ENCODE results near the gene PDGFRB.

Gene PDGFRB

DNA sequence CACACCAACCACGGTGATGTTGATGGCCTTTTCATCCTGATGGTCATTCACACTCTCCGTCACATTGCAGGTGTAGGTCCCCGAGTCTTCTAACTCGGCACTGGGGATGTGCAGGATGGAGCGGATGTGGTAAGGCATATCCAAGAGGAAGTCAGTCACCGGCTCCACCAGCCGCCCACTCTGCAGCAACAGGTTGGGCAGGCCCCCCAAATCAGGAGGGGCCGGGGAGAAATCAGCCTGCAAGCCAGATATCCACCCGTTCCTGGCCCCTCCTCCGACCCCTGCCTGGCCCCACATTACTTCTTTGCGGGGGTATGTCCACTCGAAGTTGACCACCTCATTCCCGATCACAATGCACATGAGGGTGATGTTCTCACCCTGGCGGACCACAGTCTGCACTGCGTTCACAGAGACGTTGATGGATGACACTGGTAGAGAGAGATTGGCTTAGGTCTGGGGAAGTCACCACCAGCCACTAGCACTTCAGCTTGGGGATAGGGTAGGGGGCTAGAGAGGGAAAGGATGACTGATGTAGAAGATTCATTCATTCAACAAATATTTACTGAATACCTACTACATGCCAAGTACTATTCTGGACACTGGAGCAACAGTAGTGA lies 22.0 kb downstream of the PDGFRB start:
- H3K27me3 ChIP-seq (ENCODE audit: low read depth, low read length), result no peaks in the 10 kb centered on the region
- no peaks in the 10 kb centered on the region for H3K4me1 ChIP-seq (ENCODE audit: low read length)
- TF ChIP-seq, protein P1, sequence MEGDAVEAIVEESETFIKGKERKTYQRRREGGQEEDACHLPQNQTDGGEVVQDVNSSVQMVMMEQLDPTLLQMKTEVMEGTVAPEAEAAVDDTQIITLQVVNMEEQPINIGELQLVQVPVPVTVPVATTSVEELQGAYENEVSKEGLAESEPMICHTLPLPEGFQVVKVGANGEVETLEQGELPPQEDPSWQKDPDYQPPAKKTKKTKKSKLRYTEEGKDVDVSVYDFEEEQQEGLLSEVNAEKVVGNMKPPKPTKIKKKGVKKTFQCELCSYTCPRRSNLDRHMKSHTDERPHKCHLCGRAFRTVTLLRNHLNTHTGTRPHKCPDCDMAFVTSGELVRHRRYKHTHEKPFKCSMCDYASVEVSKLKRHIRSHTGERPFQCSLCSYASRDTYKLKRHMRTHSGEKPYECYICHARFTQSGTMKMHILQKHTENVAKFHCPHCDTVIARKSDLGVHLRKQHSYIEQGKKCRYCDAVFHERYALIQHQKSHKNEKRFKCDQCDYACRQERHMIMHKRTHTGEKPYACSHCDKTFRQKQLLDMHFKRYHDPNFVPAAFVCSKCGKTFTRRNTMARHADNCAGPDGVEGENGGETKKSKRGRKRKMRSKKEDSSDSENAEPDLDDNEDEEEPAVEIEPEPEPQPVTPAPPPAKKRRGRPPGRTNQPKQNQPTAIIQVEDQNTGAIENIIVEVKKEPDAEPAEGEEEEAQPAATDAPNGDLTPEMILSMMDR (IDR thresholded peaks at IDR 0.05; ENCODE audit: low read depth, low read length), result no peak
- TF ChIP-seq EZH2phosphoT487 (IDR thresholded peaks at IDR 0.05; ENCODE audit: low read depth), result no peak
- no peak overlapping the region for H2AFZ ChIP-seq (ENCODE audit: low read depth, low read length)
- H3K79me2 ChIP-seq (ENCODE audit: low read length), result no peaks in the 10 kb centered on the region
- H3K9me3 ChIP-seq (ENCODE audit: insufficient read depth, low read length), result no peaks in the 10 kb centered on the region
- no peaks in the 10 kb centered on the region for H3K36me3 ChIP-seq (replicated peaks; ENCODE audit: low read depth, low read length)
- no peaks in the 10 kb centered on the region for H4K20me1 ChIP-seq (ENCODE audit: insufficient read depth, low read length)
- H3K27ac ChIP-seq (ENCODE audit: low read length), result no peak overlapping the region
- no peak overlapping the region for H3K4me2 ChIP-seq (ENCODE audit: low read length)
- no peak overlapping the region for H3K9ac ChIP-seq (ENCODE audit: low read length)
- no peak overlapping the region for H3K4me3 ChIP-seq (ENCODE audit: low read length)

DNA sequence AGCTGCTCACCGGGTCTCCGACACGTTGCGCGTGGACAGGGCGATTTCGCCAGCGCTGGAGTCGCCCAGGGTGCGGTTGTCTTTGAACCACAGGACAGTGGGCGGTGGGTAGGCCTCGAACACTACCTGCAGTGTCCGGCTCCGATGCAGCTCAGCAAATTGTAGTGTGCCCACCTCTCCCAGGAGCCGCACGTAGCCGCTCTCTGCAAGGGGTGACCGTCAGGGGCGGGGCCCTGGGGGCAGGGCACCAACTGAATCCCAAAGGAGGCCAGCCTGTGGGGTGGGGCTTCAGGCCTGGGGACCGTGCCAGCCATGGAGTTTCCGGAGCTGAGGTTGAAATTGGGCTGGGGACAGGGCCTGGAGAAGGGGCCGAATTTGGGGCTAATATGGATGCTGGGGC lies 22.9 kb downstream of the PDGFRB start:
- H3K27me3 ChIP-seq (ENCODE audit: low read depth, low read length), result no peaks in the 10 kb centered on the region
- H3K4me3 ChIP-seq (ENCODE audit: low read length), result no peak overlapping the region
- H3K79me2 ChIP-seq (ENCODE audit: low read length), result no peaks in the 10 kb centered on the region
- H3K36me3 ChIP-seq (replicated peaks; ENCODE audit: low read depth, low read length), result no peaks in the 10 kb centered on the region
- TF ChIP-seq, protein P1 (IDR thresholded peaks at IDR 0.05; ENCODE audit: low read depth, low read length), result no peak
- no peak for TF ChIP-seq EZH2phosphoT487 (IDR thresholded peaks at IDR 0.05; ENCODE audit: low read depth)
- no peak overlapping the region for H3K27ac ChIP-seq (ENCODE audit: low read length)
- no peak overlapping the region for H3K9ac ChIP-seq (ENCODE audit: low read length)
- no peaks in the 10 kb centered on the region for H4K20me1 ChIP-seq (ENCODE audit: insufficient read depth, low read length)
- no peaks in the 10 kb centered on the region for H3K4me1 ChIP-seq (ENCODE audit: low read length)
- H3K4me2 ChIP-seq (ENCODE audit: low read length), result no peak overlapping the region
- no peak overlapping the region for H2AFZ ChIP-seq (ENCODE audit: low read depth, low read length)
- no peaks in the 10 kb centered on the region for H3K9me3 ChIP-seq (ENCODE audit: insufficient read depth, low read length)

DNA sequence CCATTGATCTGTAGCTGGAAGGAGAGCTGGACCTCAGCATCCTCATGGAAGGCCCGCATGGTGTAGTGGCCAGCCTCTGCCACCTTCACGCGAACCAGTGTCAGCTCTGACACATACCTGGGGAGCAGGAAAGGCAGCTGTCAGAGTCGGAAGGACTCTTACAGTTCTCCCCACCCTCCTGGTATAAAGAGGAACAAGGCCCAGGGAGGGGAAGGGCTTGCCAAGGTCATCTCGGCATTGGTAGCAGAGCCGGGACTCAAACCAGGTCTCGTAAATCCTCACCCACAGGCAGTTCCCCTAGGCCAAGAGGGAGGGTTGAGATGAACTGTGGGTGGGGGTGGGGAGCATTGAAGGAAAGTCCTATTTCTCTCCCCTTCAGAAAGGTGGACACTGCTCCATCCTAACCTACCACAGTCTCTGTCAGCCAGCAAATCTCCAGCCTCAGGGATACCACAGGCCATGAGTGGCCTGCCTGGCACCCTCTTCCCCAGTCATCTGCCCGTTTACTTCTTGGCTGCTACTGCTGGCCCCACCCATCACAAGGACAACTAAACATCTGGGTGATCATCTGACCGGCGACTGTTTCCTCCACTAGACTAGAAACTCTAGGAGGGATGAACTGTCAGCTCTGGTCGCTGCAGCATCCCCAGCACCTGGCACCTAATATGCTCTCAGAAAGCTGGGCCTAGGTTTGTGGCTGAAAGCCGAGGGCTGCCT lies 23.5 kb downstream of the PDGFRB start:
- Histone ChIP-seq H2AFZ (ENCODE audit: low read depth, low read length) (no peak overlapping the region), H3K36me3 (replicated peaks; ENCODE audit: low read depth, low read length) (no peaks in the 10 kb centered on the region), H3K4me3 (ENCODE audit: low read length) (no peak overlapping the region), H3K4me2 (ENCODE audit: low read length) (no peak overlapping the region), H3K9ac (ENCODE audit: low read length) (no peak overlapping the region), H3K79me2 (ENCODE audit: low read length) (no peaks in the 10 kb centered on the region), H3K4me1 (ENCODE audit: low read length) (no peaks in the 10 kb centered on the region), H3K27ac (ENCODE audit: low read length) (no peak overlapping the region), H4K20me1 (ENCODE audit: insufficient read depth, low read length) (no peaks in the 10 kb centered on the region), H3K27me3 (ENCODE audit: low read depth, low read length) (no peaks in the 10 kb centered on the region), H3K9me3 (ENCODE audit: insufficient read depth, low read length) (no peaks in the 10 kb centered on the region)
- TF ChIP-seq EZH2phosphoT487 (IDR thresholded peaks at IDR 0.05; ENCODE audit: low read depth), result no peak

DNA sequence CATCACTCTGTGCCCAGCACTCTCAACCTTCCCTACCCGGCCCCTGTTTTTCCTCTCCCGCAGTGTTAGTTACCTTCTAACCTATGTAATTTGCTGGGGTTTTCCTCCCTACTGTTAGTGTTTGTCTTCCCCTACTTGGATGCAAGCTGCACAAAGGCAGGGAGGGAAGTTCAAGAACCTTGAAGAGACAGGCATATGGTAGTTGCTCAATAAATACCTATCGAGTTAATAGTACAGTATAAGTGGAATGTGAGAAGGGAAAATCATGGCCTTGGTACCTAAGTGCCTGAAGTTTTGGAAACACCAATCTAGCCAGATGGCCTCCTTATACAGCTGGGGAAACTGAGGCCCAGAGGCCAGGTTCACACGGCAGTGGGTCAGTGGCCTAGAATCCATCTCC lies 24.2 kb downstream of the PDGFRB start:
- Histone ChIP-seq H3K79me2 (ENCODE audit: low read length) (no peaks in the 10 kb centered on the region), H3K4me3 (ENCODE audit: low read length) (no peak overlapping the region), H3K27me3 (ENCODE audit: low read depth, low read length) (no peaks in the 10 kb centered on the region), H3K4me1 (ENCODE audit: low read length) (no peaks in the 10 kb centered on the region), H3K9ac (ENCODE audit: low read length) (no peak overlapping the region), H3K27ac (ENCODE audit: low read length) (no peak overlapping the region), H3K4me2 (ENCODE audit: low read length) (no peak overlapping the region), H2AFZ (ENCODE audit: low read depth, low read length) (no peak overlapping the region), H4K20me1 (ENCODE audit: insufficient read depth, low read length) (no peaks in the 10 kb centered on the region), H3K9me3 (ENCODE audit: insufficient read depth, low read length) (no peaks in the 10 kb centered on the region), H3K36me3 (replicated peaks; ENCODE audit: low read depth, low read length) (no peaks in the 10 kb centered on the region)
- TF ChIP-seq, protein P1 (IDR thresholded peaks at IDR 0.05; ENCODE audit: low read depth, low read length), result no peak
- TF ChIP-seq EZH2phosphoT487 (IDR thresholded peaks at IDR 0.05; ENCODE audit: low read depth), result no peak
